ENCODE measurements around the gene PPP1R13B.

PPP1R13B gene

GRCh38 chr14:103819503-103820307 lies 27.7 kb downstream of the PPP1R13B start:
- Histone ChIP-seq H3K36me3 (ENCODE audit: control insufficient read depth in 2 of 2, insufficient read depth in 1 of 2, low read length in 2 of 2) (no peaks in the 10 kb centered on the region; a peak in 1 of 3 replicates), H3K9me3 (ENCODE audit: control insufficient read depth, insufficient read depth, low read depth, low read length) (no peaks in the 10 kb centered on the region), H3K4me3 (ENCODE audit: low read depth, low read length) (no peak overlapping the region), H3K4me1 (ENCODE audit: control insufficient read depth, insufficient read depth, low read length) (peaks cover 39% of the 10 kb centered on the region), H3K27ac (ENCODE audit: extremely low read depth, low read depth, low read length) (peak overlapping the region; percentile 76)
- ChIA-PET CTCF (interaction anchor here (0.7 to 2.7 kb wide), 4 partner anchors 11 to 90 kb away, joined by 3 to 15 read pairs (median 8); no protein-coding TSS in a partner anchor), POLR2A (interaction anchor here (1.1 kb wide), 1 partner anchor 11 kb away, joined by 5 read pairs; no protein-coding TSS in a partner anchor)
- TF ChIP-seq ZNF366 (tag by site-specific recombination; conservative IDR thresholded peaks at IDR 0.05) (peak; percentile 53), ZBTB26 (tag by site-specific recombination; optimal IDR thresholded peaks at IDR 0.05) (no peak), ZNF660 (tag by site-specific recombination; IDR thresholded peaks at IDR 0.05) (no peak), HOXC10 (CRISPR knock-in tag; IDR thresholded peaks at IDR 0.05) (no peak), ZNF18 (tag by site-specific recombination; IDR thresholded peaks at IDR 0.05) (no peak), ZNF354C (tag by site-specific recombination; IDR thresholded peaks at IDR 0.05; ENCODE audit: borderline replicate concordance, low read depth) (no peak), HOXA7 (CRISPR knock-in tag; IDR thresholded peaks at IDR 0.05; ENCODE audit: borderline replicate concordance) (no peak), ZNF658 (tag by site-specific recombination; IDR thresholded peaks at IDR 0.05) (no peak), ZNF24 (tag by site-specific recombination; IDR thresholded peaks at IDR 0.05) (no peak), ZNF514 (tag by site-specific recombination; IDR thresholded peaks at IDR 0.05) (no peak), ZNF362 (tag by site-specific recombination; IDR thresholded peaks at IDR 0.05) (no peak), ZNF707 (tag by site-specific recombination; IDR thresholded peaks at IDR 0.05) (no peak), ZIC2 (tag by site-specific recombination; IDR thresholded peaks at IDR 0.05) (no peak), ATF2 (tag by site-specific recombination; IDR thresholded peaks at IDR 0.05; ENCODE audit: low read depth) (no peak), ZSCAN23 (tag by site-specific recombination; IDR thresholded peaks at IDR 0.05) (no peak), ZNF518A (tag by site-specific recombination; conservative IDR thresholded peaks at IDR 0.05; ENCODE audit: low read depth) (no peak), ZNF610 (tag by site-specific recombination; IDR thresholded peaks at IDR 0.05; ENCODE audit: borderline replicate concordance) (no peak), SP2 (tag by site-specific recombination; IDR thresholded peaks at IDR 0.05) (peak; percentile 63), OVOL3 (tag by site-specific recombination; IDR thresholded peaks at IDR 0.05) (0 out of 2 replicates have a peak, but pooled peaks have one; percentile 52), ZNF23 (tag by site-specific recombination; IDR thresholded peaks at IDR 0.05; ENCODE audit: borderline replicate concordance) (no peak), IKZF3 (tag by site-specific recombination; IDR thresholded peaks at IDR 0.05) (peak; percentile 81), ZSCAN30 (tag by site-specific recombination; IDR thresholded peaks at IDR 0.05) (peak; percentile 82), ZBTB17 (tag by site-specific recombination; IDR thresholded peaks at IDR 0.05) (peak; percentile 76), ZBTB49 (tag by site-specific recombination; IDR thresholded peaks at IDR 0.05; ENCODE audit: low read depth) (no peak), ZNF10 (tag by site-specific recombination; IDR thresholded peaks at IDR 0.05) (no peak)

All from HEK293 (cell line).